GM23338 (cell line): Measurements from ENCODE around the gene ZNF544. TPM values are rescaled to one million over a fixed set of nuclear protein-coding genes. Genes with fewer than 3 reads are reported as not detected.

ENCODE experiments used
- ATAC-seq: fragments of 200-7000 bp; cut with Tn5 transposase; 3 replicates; pipeline ENCODE4 v1.9.1; 2020
- DNase-seq: peaks from one replicate; pipeline ENCODE4 v3.0.0-alpha.2; 2015; ENCODE audit warnings: low spot score
- H2AFZ ChIP-seq: fragments of 200-600 bp; sonication (generic); 2 replicates; pipeline ENCODE4 v1.8.0; 2016; ENCODE audit warnings: antibody characterized with exemption, mild to moderate bottlenecking, moderate library complexity
- H3F3A ChIP-seq: fragments of 200-600 bp; sonication (generic); replicated peaks from 2 replicates; pipeline ENCODE4 v1.8.0; 2017; ENCODE audit warnings: antibody characterized with exemption, mixed run types, low read depth
- H3K27ac ChIP-seq: fragments of 200-600 bp; sonication (generic); 2 replicates; pipeline ENCODE4 v1.6.1; 2016; ENCODE audit warnings: low read depth
- H3K27me3 ChIP-seq: fragments of 200-600 bp; sonication (generic); 2 replicates; pipeline ENCODE4 v1.8.0; 2016; ENCODE audit warnings: mild to moderate bottlenecking, mixed run types, moderate library complexity; ENCODE audit not compliant: insufficient read depth
- H3K36me3 ChIP-seq: fragments of 200-600 bp; sonication (generic); 2 replicates; pipeline ENCODE4 v1.8.0; 2016; ENCODE audit warnings: mild to moderate bottlenecking; ENCODE audit not compliant: insufficient read depth
- H3K4me1 ChIP-seq: fragments of 200-600 bp; sonication (generic); 2 replicates; pipeline ENCODE4 v1.8.0; 2016; ENCODE audit warnings: mild to moderate bottlenecking, moderate library complexity; ENCODE audit not compliant: insufficient read depth
- H3K4me2 ChIP-seq: fragments of 200-600 bp; sonication (generic); 2 replicates; pipeline ENCODE4 v1.7.1; 2017; ENCODE audit warnings: mixed run types
- H3K4me3 ChIP-seq: fragments of 200-600 bp; sonication (generic); 2 replicates; pipeline ENCODE4 v1.6.1; 2016; ENCODE audit warnings: mixed run types
- H3K79me2 ChIP-seq: fragments of 200-600 bp; sonication (generic); replicated peaks from 2 replicates; pipeline ENCODE4 v1.8.0; 2017; ENCODE audit warnings: mild to moderate bottlenecking; ENCODE audit not compliant: insufficient read depth
- H3K9me2 ChIP-seq: fragments of 200-600 bp; sonication (generic); 2 replicates; pipeline ENCODE4 v1.8.0; 2017; ENCODE audit not compliant: insufficient read depth
- H4K20me1 ChIP-seq: fragments of 200-600 bp; sonication (generic); replicated peaks from 2 replicates; pipeline ENCODE4 v1.8.0; 2017; ENCODE audit warnings: mild to moderate bottlenecking; ENCODE audit not compliant: insufficient read depth
- H3K27ac Mint-ChIP-seq: 2 replicates; pipeline ENCODE4 v1.8.0; 2020; ENCODE audit warnings: inconsistent platforms, mild to moderate bottlenecking, moderate library complexity, mixed read lengths
- H3K27me3 Mint-ChIP-seq: 3 replicates; pipeline ENCODE4 v1.8.0; 2022; ENCODE audit warnings: low read depth, mild to moderate bottlenecking, moderate library complexity, mixed read lengths, inconsistent platforms; ENCODE audit not compliant: insufficient read depth, poor library complexity
- H3K36me3 Mint-ChIP-seq: 3 replicates; pipeline ENCODE4 v1.8.0; 2021; ENCODE audit warnings: low read depth, mild to moderate bottlenecking, inconsistent platforms, moderate library complexity, mixed read lengths
- H3K4me1 Mint-ChIP-seq: 3 replicates; pipeline ENCODE4 v1.8.0; 2020; ENCODE audit warnings: mild to moderate bottlenecking, inconsistent platforms, mixed read lengths
- H3K4me3 Mint-ChIP-seq: 3 replicates; pipeline ENCODE4 v1.8.0; 2021; ENCODE audit warnings: moderate library complexity, mild to moderate bottlenecking, inconsistent platforms, mixed read lengths
- H3K9me3 Mint-ChIP-seq: 3 replicates; pipeline ENCODE4 v1.8.0; 2020; ENCODE audit warnings: moderate library complexity, mild to moderate bottlenecking, inconsistent platforms, mixed read lengths
- CREB1 ChIP-seq: fragments of 250-450 bp; sonication (Bioruptor Pico); IDR thresholded peaks from 2 replicates; pipeline ENCODE4 v1.5.0; 2020; ENCODE audit warnings: low read depth, mild to moderate bottlenecking, moderate library complexity
- CTCF ChIP-seq, 2 experiments: fragments of 200-600 bp in 1 of 2; sonication (generic) in 1 of 2; conservative IDR thresholded peaks; 2 replicates each; pipeline versions ENCODE4 v1.5.1 to v1.6.1; 2016 to 2017; ENCODE audit warnings: antibody characterized with exemption in 2 of 2, low read depth in 2 of 2, mild to moderate bottlenecking in 2 of 2, moderate library complexity in 1 of 2
- ETS1 ChIP-seq: IDR thresholded peaks from 2 replicates; pipeline ENCODE4 v1.6.1; 2016; ENCODE audit warnings: antibody characterized with exemption
- EZH2 ChIP-seq: fragments of 200-600 bp; sonication (generic); IDR thresholded peaks from one replicate; pipeline ENCODE4 v1.8.0; 2017; ENCODE audit warnings: antibody characterized with exemption, mild to moderate bottlenecking, low read depth; ENCODE audit not compliant: unreplicated experiment
- NANOG ChIP-seq: IDR thresholded peaks from 2 replicates; pipeline ENCODE4 v1.6.1; 2016; ENCODE audit warnings: antibody characterized with exemption, borderline replicate concordance
- REST ChIP-seq: IDR thresholded peaks from one replicate; pipeline ENCODE4 v1.6.1; 2018; ENCODE audit warnings: antibody characterized with exemption; ENCODE audit not compliant: unreplicated experiment
- STAT1 ChIP-seq: IDR thresholded peaks from one replicate; pipeline ENCODE4 v1.6.1; 2016; ENCODE audit warnings: antibody characterized with exemption; ENCODE audit not compliant: unreplicated experiment
- ZNF114 ChIP-seq: fragments of 250-450 bp; sonication (Bioruptor Pico); IDR thresholded peaks from 2 replicates; pipeline ENCODE4 v1.5.0; 2020; ENCODE audit warnings: mild to moderate bottlenecking, moderate library complexity
- ZNF331 ChIP-seq: fragments of 250-450 bp; sonication (Bioruptor Pico); IDR thresholded peaks from 2 replicates; pipeline ENCODE4 v1.5.0; 2020; ENCODE audit warnings: low read depth, mild to moderate bottlenecking, moderate library complexity
- polyA plus RNA-seq: library from polyadenylated mRNA; unstranded; fragments of >200 nt; fragmentation: Nextera tagmentation; extraction: Ambion mirVana; gene quantifications from 2 replicates; pipeline ENCODE4 v1.2.1, GENCODE V29; 2016
- total RNA-seq: library from RNA; depleted of rRNA; stranded (reverse); fragments of >200 nt; shearing (Covaris generic); gene quantifications from 2 replicates; pipeline ENCODE4 v1.2.3, GENCODE V29; 2014

ZNF544 gene
- total and polyA plus RNA-seq, 2 experiments from 2014 or later: 29.4 to 93.9 TPM

- Histone ChIP-seq H3K27ac (no peak overlapping the region), H3K79me2 (no peaks in the 10 kb centered on the region; the same call in 1 of the 2 replicates), H4K20me1 (no peaks in the 10 kb centered on the region), H3K27me3 (0 out of 2 replicates have a peak, but pooled peaks cover 3% of the 10 kb centered on the region), H3K9me2 (no peaks in the 10 kb centered on the region), H3K4me3 (peak overlapping the region; percentile 36; the same call in 1 of the 2 replicates), H3K4me1 (no peaks in the 10 kb centered on the region), H3K4me2 (no peak overlapping the region), H3K36me3 (peaks cover 80% of the 10 kb centered on the region), H3F3A (peaks cover 44% of the 10 kb centered on the region), H2AFZ (no peak overlapping the region)
- peak overlapping the region; percentile 24; the same call in 1 of the 3 replicates for H3K4me3 Mint-ChIP-seq
- no peaks in the 10 kb centered on the region for H3K4me1 Mint-ChIP-seq
- peaks cover 71% of the 10 kb centered on the region for H3K27me3 Mint-ChIP-seq
- no peak overlapping the region for H3K27ac Mint-ChIP-seq
- peaks cover 100% of the 10 kb centered on the region for H3K9me3 Mint-ChIP-seq
- TF ChIP-seq CREB1 (CRISPR knock-in tag): 0 out of 2 replicates have a peak, but pooled peaks have one; percentile 7
- TF ChIP-seq ZNF114 (CRISPR knock-in tag): no peak
- peak; percentile 43 for DNase-seq
- H3K36me3 Mint-ChIP-seq: peaks cover 100% of the 10 kb centered on the region
- ATAC-seq: no peak
Observed at GRCh38 chr19:58261968-58262921, 33.5 kb downstream of the ZNF544 start.

- no peak for DNase-seq
- Histone ChIP-seq H3K4me1 (no peaks in the 10 kb centered on the region), H3K36me3 (peaks cover 75% of the 10 kb centered on the region), H3K79me2 (no peaks in the 10 kb centered on the region; the same call in 1 of the 2 replicates), H3K4me2 (no peak overlapping the region), H2AFZ (no peak overlapping the region), H3F3A (peaks cover 40% of the 10 kb centered on the region), H3K27me3 (0 out of 2 replicates have a peak, but pooled peaks cover 3% of the 10 kb centered on the region), H3K27ac (no peak overlapping the region), H3K4me3 (peak overlapping the region; percentile 36; the same call in 1 of the 2 replicates), H3K9me2 (no peaks in the 10 kb centered on the region), H4K20me1 (no peaks in the 10 kb centered on the region)
- ATAC-seq: no peak
- no peaks in the 10 kb centered on the region for H3K4me1 Mint-ChIP-seq
- peaks cover 68% of the 10 kb centered on the region for H3K27me3 Mint-ChIP-seq
- TF ChIP-seq ZNF114 (CRISPR knock-in tag) (no peak), CTCF (conservative IDR thresholded peaks at IDR 0.05; ENCODE audit: low read depth in 2 of 2) (no peak), CREB1 (CRISPR knock-in tag) (no peak), EZH2 (no peak), NANOG (no peak), STAT1 (no peak), REST (no peak), ZNF331 (CRISPR knock-in tag) (no peak), ETS1 (no peak)
- no peak overlapping the region for H3K27ac Mint-ChIP-seq
- H3K9me3 Mint-ChIP-seq: peaks cover 100% of the 10 kb centered on the region
- peaks cover 100% of the 10 kb centered on the region for H3K36me3 Mint-ChIP-seq
- peak overlapping the region; percentile 24; the same call in 1 of the 3 replicates for H3K4me3 Mint-ChIP-seq
Observed at GRCh38 chr19:58262922-58263296, 34.2 kb downstream of the ZNF544 start.
